Ishikawa (cell line): ENCODE measurements around the gene MRPL58.

Source experiments
- CEBPB ChIP-seq: IDR thresholded peaks from 2 replicates; pipeline ENCODE4 v1.6.1; 2012
- CREB1 ChIP-seq: IDR thresholded peaks from 2 replicates; pipeline ENCODE4 v1.6.1; 2012; ENCODE audit warnings: low read depth
- EGR1 ChIP-seq: IDR thresholded peaks from 2 replicates; pipeline ENCODE4 v1.6.1; 2012
- EP300 ChIP-seq: IDR thresholded peaks from 2 replicates; pipeline ENCODE4 v1.6.1; 2012; ENCODE audit warnings: borderline replicate concordance
- FOXM1 ChIP-seq: IDR thresholded peaks from 2 replicates; pipeline ENCODE4 v1.6.1; 2012; ENCODE audit warnings: low read depth, borderline replicate concordance
- MAX ChIP-seq: IDR thresholded peaks from 2 replicates; pipeline ENCODE4 v1.6.1; 2012
- NFIC ChIP-seq: IDR thresholded peaks from 2 replicates; pipeline ENCODE4 v1.6.1; 2012
- RAD21 ChIP-seq: IDR thresholded peaks from 2 replicates; pipeline ENCODE4 v1.6.1; 2012; ENCODE audit warnings: low read depth
- TAF1 ChIP-seq: IDR thresholded peaks from 2 replicates; pipeline ENCODE4 v1.6.1; 2012; ENCODE audit warnings: low read depth, mild to moderate bottlenecking
- TCF12 ChIP-seq: IDR thresholded peaks from 2 replicates; pipeline ENCODE4 v1.6.1; 2012; ENCODE audit warnings: low read depth
- TEAD4 ChIP-seq: IDR thresholded peaks from 2 replicates; pipeline ENCODE4 v1.6.1; 2012
- USF1 ChIP-seq: IDR thresholded peaks from 2 replicates; pipeline ENCODE4 v1.6.1; 2012
- YY1 ChIP-seq: IDR thresholded peaks from 2 replicates; pipeline ENCODE4 v1.6.1; 2012; ENCODE audit warnings: low read depth
- ZBTB7A ChIP-seq: IDR thresholded peaks from 2 replicates; pipeline ENCODE4 v1.6.1; 2012; ENCODE audit warnings: low read depth
- TF ChIP-seq, protein P1 (sequence below): IDR thresholded peaks from 2 replicates; pipeline ENCODE4 v1.6.1; 2012; ENCODE audit warnings: low read depth, mild to moderate bottlenecking

MRPL58 gene

GRCh38 chr17:75061055-75061438 is 48.6 kb downstream of the MRPL58 start:
- TF ChIP-seq TEAD4 (no peak), ZBTB7A (no peak)

DNA sequence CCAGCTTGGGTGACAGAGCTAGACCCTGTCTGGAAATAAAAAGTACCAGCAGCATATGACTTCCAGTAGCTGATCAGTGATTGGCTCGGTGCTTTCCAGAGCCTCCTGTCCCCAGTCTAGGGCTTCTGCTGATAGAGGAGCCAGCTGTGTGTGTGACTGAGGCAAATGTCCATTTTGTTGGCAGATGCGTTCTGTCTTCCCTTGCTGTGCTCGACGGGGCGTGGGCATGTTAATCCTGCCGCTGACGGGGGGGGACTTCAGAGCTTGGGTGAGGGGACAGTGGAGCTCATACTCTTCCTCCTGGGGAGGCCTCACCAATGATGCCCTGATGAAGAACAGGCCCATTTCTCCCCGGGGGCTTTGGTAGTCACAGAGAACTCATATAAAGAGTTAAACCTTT is 49.1 kb downstream of the MRPL58 start:
- TF ChIP-seq MAX (no peak), NFIC (no peak), TEAD4 (no peak), RAD21 (no peak), ZBTB7A (no peak), TCF12 (no peak), CREB1 (no peak), EP300 (no peak), EGR1 (no peak), FOXM1 (no peak), USF1 (no peak), CEBPB (no peak), YY1 (no peak), TAF1 (no peak)
- TF ChIP-seq, protein P1, sequence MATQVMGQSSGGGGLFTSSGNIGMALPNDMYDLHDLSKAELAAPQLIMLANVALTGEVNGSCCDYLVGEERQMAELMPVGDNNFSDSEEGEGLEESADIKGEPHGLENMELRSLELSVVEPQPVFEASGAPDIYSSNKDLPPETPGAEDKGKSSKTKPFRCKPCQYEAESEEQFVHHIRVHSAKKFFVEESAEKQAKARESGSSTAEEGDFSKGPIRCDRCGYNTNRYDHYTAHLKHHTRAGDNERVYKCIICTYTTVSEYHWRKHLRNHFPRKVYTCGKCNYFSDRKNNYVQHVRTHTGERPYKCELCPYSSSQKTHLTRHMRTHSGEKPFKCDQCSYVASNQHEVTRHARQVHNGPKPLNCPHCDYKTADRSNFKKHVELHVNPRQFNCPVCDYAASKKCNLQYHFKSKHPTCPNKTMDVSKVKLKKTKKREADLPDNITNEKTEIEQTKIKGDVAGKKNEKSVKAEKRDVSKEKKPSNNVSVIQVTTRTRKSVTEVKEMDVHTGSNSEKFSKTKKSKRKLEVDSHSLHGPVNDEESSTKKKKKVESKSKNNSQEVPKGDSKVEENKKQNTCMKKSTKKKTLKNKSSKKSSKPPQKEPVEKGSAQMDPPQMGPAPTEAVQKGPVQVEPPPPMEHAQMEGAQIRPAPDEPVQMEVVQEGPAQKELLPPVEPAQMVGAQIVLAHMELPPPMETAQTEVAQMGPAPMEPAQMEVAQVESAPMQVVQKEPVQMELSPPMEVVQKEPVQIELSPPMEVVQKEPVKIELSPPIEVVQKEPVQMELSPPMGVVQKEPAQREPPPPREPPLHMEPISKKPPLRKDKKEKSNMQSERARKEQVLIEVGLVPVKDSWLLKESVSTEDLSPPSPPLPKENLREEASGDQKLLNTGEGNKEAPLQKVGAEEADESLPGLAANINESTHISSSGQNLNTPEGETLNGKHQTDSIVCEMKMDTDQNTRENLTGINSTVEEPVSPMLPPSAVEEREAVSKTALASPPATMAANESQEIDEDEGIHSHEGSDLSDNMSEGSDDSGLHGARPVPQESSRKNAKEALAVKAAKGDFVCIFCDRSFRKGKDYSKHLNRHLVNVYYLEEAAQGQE, result no peak

DNA sequence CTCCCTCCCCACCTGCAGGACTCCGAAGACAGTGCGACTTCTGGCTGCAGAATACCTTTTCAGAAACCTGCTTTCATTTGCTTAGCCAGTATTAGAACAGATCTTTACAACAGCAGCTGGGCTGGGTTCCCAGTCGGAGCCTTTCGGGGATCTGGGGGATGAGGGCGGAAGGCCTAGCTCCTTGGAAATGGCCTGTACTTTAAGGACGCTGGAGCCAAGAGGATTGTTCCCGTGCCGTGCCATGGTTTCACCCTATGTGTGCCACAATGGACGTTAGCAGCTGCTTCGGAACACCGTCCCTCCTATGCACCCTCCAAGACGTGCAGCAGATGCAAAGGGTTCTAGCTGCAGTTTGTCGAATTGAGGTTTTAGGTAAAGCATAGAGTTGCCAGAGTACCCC is 50.7 kb downstream of the MRPL58 start:
- TF ChIP-seq EP300 (no peak), FOXM1 (no peak), USF1 (no peak), CREB1 (no peak), NFIC (no peak), TCF12 (no peak), TAF1 (no peak), CEBPB (no peak), ZBTB7A (no peak), TEAD4 (no peak), MAX (no peak), EGR1 (no peak), RAD21 (no peak), YY1 (no peak)
- TF ChIP-seq, protein P1, result no peak

DNA sequence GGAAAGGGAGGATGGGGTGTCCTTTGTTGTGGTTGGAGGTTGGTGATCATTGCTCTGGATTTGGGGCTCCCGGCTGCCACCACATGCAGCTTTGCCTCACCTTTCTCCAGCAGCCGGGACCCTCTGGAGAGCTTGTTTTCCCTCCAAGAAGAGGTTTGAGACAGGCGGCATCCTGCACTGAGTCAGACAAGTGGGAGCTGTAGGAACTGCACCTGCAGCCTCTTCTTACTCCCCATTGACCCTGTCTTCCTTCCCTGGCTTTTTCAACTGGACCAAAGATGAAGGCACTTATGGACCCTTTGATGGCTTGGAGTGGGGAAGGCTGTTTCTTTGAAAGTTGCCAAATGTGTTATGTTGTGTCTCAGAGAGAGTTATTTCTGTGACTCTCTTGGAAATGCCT is 51.2 kb downstream of the MRPL58 start:
- TF ChIP-seq, protein P1, result no peak
- TF ChIP-seq CEBPB (no peak), TEAD4 (no peak), FOXM1 (no peak)

DNA sequence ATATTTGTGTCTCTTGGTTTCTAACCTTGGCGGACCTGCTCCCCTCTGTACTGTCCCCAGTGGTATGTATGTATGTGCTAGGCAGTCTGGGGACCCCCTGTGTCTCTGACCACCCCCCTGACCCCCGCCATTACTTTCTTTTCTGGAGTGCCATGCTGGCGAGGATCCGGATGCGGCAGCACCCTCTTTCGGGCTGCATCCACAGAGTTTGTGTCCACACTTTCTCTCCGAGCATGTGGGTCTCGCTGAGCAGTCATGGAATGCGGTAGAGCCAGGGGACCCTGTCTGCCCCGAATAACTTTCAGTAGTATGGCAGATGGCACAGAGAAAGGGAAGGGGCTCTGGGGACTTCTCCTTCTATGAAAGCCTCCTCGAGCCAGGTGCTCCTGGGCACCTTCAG is 51.6 kb downstream of the MRPL58 start:
- TF ChIP-seq FOXM1, result no peak
- TF ChIP-seq TEAD4, result no peak
- no peak for TF ChIP-seq NFIC
- TF ChIP-seq TCF12, result no peak
- TF ChIP-seq TAF1, result no peak
- no peak for TF ChIP-seq RAD21
- no peak for TF ChIP-seq EP300
- TF ChIP-seq, protein P1, result no peak
- TF ChIP-seq EGR1, result no peak
- no peak for TF ChIP-seq ZBTB7A
- no peak for TF ChIP-seq CREB1
- TF ChIP-seq MAX, result no peak
- TF ChIP-seq YY1, result no peak
- no peak for TF ChIP-seq CEBPB
- TF ChIP-seq USF1, result no peak
